Loucy (cell line): ENCODE measurements around the gene SMC3.

Source experiments
- H2AFZ ChIP-seq: fragments of 200-600 bp; sonication (generic); 2 replicates; pipeline ENCODE4 v1.6.0; 2016; ENCODE audit warnings: antibody characterized with exemption, mild to moderate bottlenecking, low read length, moderate library complexity
- H3F3A ChIP-seq: fragments of 200-600 bp; 2 replicates; pipeline ENCODE4 v1.6.0; 2016; ENCODE audit warnings: antibody characterized with exemption, low read depth, mild to moderate bottlenecking
- H3K27me3 ChIP-seq: fragments of 200-600 bp; sonication (generic); 2 replicates; pipeline ENCODE4 v1.6.1; 2014; ENCODE audit warnings: low read length, mild to moderate bottlenecking; ENCODE audit not compliant: insufficient read depth, poor library complexity, severe bottlenecking
- H3K36me3 ChIP-seq: fragments of 200-600 bp; sonication (generic); 2 replicates; pipeline ENCODE4 v1.6.1; 2016; ENCODE audit warnings: low read length; ENCODE audit not compliant: insufficient read depth
- H3K4me1 ChIP-seq: fragments of 200-600 bp; sonication (generic); 2 replicates; pipeline ENCODE4 v1.5.1; 2014; ENCODE audit warnings: low read length, mild to moderate bottlenecking; ENCODE audit not compliant: insufficient read depth, poor library complexity, severe bottlenecking
- H3K4me2 ChIP-seq: fragments of 200-600 bp; sonication (generic); 2 replicates; pipeline ENCODE4 v1.6.0; 2014; ENCODE audit warnings: antibody characterized with exemption, low read length, low read depth, mild to moderate bottlenecking; ENCODE audit not compliant: poor library complexity, severe bottlenecking
- H3K4me3 ChIP-seq: fragments of 200-600 bp; sonication (generic); 2 replicates; pipeline ENCODE4 v1.5.1; 2014; ENCODE audit warnings: low read length, mild to moderate bottlenecking, mixed read lengths; ENCODE audit not compliant: poor library complexity, severe bottlenecking
- H3K79me2 ChIP-seq: fragments of 200-600 bp; sonication (generic); 2 replicates; pipeline ENCODE4 v1.6.1; 2014; ENCODE audit warnings: low read length; ENCODE audit not compliant: insufficient read depth
- H3K9ac ChIP-seq: fragments of 200-600 bp; sonication (generic); 2 replicates; pipeline ENCODE4 v1.6.0; 2014; ENCODE audit warnings: mild to moderate bottlenecking, low read depth, low read length, moderate library complexity; ENCODE audit not compliant: poor library complexity, severe bottlenecking
- H3K9me2 ChIP-seq: fragments of 200-600 bp; sonication (generic); replicated peaks from 2 replicates; pipeline ENCODE4 v1.6.1; 2016; ENCODE audit warnings: low read depth, low read length, mixed read lengths
- H3K9me3 ChIP-seq: fragments of 200-600 bp; sonication (generic); 2 replicates; pipeline ENCODE4 v1.6.1; 2014; ENCODE audit warnings: mild to moderate bottlenecking, antibody characterized with exemption, low read length, low read depth; ENCODE audit not compliant: insufficient read depth
- H4K20me1 ChIP-seq: fragments of 200-600 bp; sonication (generic); 2 replicates; pipeline ENCODE4 v1.6.0; 2014; ENCODE audit warnings: antibody characterized with exemption, low read length, mild to moderate bottlenecking; ENCODE audit not compliant: insufficient read depth, poor library complexity, severe bottlenecking
- EZH2phosphoT487 ChIP-seq: fragments of 200-600 bp; IDR thresholded peaks from 2 replicates; pipeline ENCODE4 v1.6.1; 2018; ENCODE audit warnings: antibody characterized with exemption, mild to moderate bottlenecking, moderate library complexity, borderline replicate concordance
- TF ChIP-seq, protein P1 (sequence below): fragments of 200-600 bp; sonication (generic); conservative IDR thresholded peaks from 2 replicates; pipeline ENCODE4 v1.5.1; 2014; ENCODE audit warnings: mild to moderate bottlenecking, antibody characterized with exemption, low read length

SMC3 gene

DNA sequence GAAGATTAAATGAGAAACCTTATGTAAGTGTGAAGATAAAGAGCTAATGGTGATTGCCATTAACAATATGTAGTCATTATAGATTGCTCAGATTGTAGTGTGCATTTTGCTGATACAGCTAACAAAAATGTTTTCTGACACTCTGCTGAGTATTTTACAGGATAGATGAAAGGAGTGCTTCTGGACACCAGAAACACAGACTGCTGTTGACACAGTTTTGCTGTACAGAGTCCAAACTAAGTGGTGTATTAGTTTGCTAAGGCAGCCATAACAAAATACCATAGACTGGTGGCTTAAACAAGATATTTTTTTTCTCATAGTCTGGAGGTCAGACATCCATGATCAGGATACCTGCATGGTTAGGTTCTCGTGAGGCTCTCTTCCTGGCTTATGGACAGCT lies 2.2 kb downstream of the SMC3 start:
- H3K9ac ChIP-seq: peak overlapping the region; percentile 87
- H4K20me1 ChIP-seq: peaks cover 68% of the 10 kb centered on the region
- no peaks in the 10 kb centered on the region for H3K9me2 ChIP-seq
- peak overlapping the region; percentile 88 for H3K4me2 ChIP-seq
- H3K4me1 ChIP-seq: peaks cover 50% of the 10 kb centered on the region
- no peaks in the 10 kb centered on the region for H3K27me3 ChIP-seq
- no peaks in the 10 kb centered on the region for H3F3A ChIP-seq
- H3K36me3 ChIP-seq: peaks cover 7% of the 10 kb centered on the region; the same call in 1 of the 2 replicates
- H3K9me3 ChIP-seq: no peaks in the 10 kb centered on the region
- no peak for TF ChIP-seq EZH2phosphoT487
- TF ChIP-seq, protein P1, sequence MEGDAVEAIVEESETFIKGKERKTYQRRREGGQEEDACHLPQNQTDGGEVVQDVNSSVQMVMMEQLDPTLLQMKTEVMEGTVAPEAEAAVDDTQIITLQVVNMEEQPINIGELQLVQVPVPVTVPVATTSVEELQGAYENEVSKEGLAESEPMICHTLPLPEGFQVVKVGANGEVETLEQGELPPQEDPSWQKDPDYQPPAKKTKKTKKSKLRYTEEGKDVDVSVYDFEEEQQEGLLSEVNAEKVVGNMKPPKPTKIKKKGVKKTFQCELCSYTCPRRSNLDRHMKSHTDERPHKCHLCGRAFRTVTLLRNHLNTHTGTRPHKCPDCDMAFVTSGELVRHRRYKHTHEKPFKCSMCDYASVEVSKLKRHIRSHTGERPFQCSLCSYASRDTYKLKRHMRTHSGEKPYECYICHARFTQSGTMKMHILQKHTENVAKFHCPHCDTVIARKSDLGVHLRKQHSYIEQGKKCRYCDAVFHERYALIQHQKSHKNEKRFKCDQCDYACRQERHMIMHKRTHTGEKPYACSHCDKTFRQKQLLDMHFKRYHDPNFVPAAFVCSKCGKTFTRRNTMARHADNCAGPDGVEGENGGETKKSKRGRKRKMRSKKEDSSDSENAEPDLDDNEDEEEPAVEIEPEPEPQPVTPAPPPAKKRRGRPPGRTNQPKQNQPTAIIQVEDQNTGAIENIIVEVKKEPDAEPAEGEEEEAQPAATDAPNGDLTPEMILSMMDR: no peak
- peak overlapping the region; percentile 88 for H3K4me3 ChIP-seq
- H2AFZ ChIP-seq: no peak overlapping the region
- H3K79me2 ChIP-seq: peaks cover 79% of the 10 kb centered on the region

DNA sequence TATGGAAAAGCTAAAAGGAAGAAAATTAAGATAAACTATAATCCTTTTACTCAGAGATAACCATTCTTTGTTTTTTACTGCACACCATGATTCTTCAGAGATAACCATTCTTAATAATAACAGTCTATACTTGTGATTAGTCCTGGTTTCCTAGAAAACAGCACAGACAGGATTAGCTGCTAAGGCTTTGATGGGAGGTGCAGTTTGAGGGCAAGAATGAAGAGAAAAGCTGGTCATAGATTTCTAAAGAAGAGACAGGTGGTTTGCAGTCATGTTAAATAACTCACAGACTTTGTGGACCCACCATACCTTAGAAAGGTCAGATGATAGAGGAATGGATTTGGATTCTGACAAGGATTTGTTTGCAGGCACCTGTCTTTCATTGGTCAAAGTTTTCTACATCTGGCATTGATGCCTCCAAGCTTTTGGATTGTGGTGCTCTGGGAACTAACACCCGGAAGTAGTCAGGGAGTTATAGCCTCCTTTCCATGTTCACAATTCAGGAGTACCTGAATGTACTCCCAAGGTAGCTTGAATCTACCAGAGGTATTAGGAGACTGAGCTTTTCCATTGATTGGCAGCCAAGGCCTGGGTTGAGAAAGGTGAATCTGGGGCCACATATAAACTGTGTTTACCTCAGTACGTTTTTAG lies 3.7 kb downstream of the SMC3 start:
- no peaks in the 10 kb centered on the region for H3K9me3 ChIP-seq
- H3K4me1 ChIP-seq: peaks cover 53% of the 10 kb centered on the region
- no peaks in the 10 kb centered on the region for H3K9me2 ChIP-seq
- H3K27me3 ChIP-seq: no peaks in the 10 kb centered on the region
- peak overlapping the region; percentile 88 for H3K4me3 ChIP-seq
- H3K36me3 ChIP-seq: peaks cover 20% of the 10 kb centered on the region; the same call in 1 of the 2 replicates
- no peaks in the 10 kb centered on the region for H3F3A ChIP-seq
- H3K79me2 ChIP-seq: peaks cover 93% of the 10 kb centered on the region
- TF ChIP-seq, protein P1: no peak
- TF ChIP-seq EZH2phosphoT487: no peak
- H3K9ac ChIP-seq: peak overlapping the region; percentile 87
- peak overlapping the region; percentile 88 for H3K4me2 ChIP-seq
- H2AFZ ChIP-seq: no peak overlapping the region
- H4K20me1 ChIP-seq: peaks cover 79% of the 10 kb centered on the region

DNA sequence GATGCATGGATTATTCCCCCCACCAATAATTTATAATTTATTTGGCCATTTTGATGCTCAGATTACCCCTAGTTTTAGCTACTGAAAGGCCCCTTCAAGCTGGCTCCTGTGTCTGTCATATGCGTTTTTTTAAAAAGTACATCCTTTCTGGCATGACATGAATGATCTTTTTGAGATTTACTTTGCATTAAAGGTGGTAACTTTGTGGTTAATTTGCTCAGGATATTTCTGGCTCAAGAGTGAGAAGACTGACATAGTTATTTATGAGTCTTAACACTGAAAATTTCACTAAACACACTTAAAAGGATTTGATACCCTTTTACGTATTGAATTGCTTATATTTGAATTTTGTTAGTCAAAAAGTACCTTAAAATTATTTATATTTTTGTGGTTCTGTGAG lies 5.4 kb downstream of the SMC3 start:
- peak overlapping the region; percentile 52 for H3K4me3 ChIP-seq
- peaks cover 34% of the 10 kb centered on the region; the same call in 1 of the 2 replicates for H3K36me3 ChIP-seq
- no peak overlapping the region for H2AFZ ChIP-seq
- H3K9me3 ChIP-seq: no peaks in the 10 kb centered on the region
- H3K9ac ChIP-seq: peak overlapping the region; percentile 38
- no peaks in the 10 kb centered on the region for H3K27me3 ChIP-seq
- peaks cover 84% of the 10 kb centered on the region for H4K20me1 ChIP-seq
- H3K9me2 ChIP-seq: no peaks in the 10 kb centered on the region
- no peaks in the 10 kb centered on the region for H3F3A ChIP-seq
- peaks cover 88% of the 10 kb centered on the region for H3K79me2 ChIP-seq
- H3K4me2 ChIP-seq: peak overlapping the region; percentile 88
- no peak for TF ChIP-seq EZH2phosphoT487
- TF ChIP-seq, protein P1: no peak
- H3K4me1 ChIP-seq: peaks cover 49% of the 10 kb centered on the region
